Stimulated activated CD4-positive, alpha-beta T cell treated with anti-CD3 and anti-CD28 coated beads, TNF-alpha, amount 100 ng/mL, for 1 hour (primary cell): ENCODE data around the gene GSTA3.
"Not testable (repeated sequence)": the region's sequence is repeated elsewhere in the genome, so short reads cannot be mapped to it uniquely, and the experiment has no call there.

ENCODE experiments used
- DNase-seq, 3 donors: peaks; one replicate each; pipeline ENCODE4 v3.0.0-alpha.2; 2020; ENCODE audit warnings: low read depth in 3 of 3, low spot score in 1 of 3

Gene GSTA3

DNA sequence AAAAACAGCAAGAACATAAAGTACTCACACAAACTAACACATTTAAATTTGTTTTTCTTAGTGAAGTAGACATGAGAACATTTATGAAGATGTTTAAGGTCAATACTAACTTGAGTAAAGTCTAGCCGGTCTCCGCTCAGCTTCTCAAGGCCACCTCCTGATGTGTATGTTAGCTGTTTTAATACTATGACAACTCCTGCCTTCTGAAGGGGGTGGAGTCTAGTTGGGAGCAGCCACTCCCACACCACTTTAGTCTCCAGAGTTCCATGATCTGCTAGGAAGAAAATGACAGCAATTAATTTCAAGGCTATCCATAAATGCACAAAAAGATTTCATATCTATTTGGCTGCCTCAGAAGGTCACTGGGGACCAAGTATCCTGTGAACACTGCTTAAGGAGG is at the start of gene GSTA3:
TSS of gene GSTA3 (minus strand) at position 168 of the 400 bp plus-strand sequence. CDS start 3,864 bp downstream, outside the sequence.
- DNase-seq: no peak

DNA sequence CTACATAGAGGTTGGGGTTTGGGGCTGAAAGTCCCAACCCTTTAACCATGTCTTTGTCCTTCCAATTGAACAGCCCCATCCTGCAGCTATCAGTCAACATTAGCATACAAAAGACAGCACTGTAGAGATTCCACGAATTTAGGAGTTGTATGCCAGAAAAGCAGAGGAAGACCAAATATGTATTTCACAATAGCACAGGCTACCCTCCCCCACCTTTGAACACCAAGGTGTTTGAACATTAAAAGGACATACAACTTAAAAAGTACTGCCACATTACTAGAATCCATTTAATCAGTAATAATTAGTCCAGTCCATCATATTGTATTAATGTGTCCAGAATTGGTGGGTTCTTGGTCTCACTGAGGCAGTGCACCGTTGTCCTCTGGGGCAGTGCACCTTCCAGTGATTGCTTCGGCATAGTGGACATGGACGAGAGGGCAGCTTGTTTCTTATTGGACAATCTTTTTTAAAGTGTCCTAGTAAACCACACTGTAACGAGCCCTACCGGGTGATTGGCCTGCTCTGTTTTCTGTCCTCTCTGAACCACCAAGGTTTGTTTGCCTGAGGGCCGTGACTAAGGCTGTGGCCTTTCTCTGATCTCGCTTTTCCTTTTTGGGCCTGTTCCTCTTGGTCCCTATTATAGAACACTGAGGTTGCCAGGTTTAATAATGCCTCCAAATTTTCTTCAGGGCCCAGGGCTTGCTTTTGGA is 49.2 kb upstream of the GSTA3 start:
- no peak for DNase-seq

DNA sequence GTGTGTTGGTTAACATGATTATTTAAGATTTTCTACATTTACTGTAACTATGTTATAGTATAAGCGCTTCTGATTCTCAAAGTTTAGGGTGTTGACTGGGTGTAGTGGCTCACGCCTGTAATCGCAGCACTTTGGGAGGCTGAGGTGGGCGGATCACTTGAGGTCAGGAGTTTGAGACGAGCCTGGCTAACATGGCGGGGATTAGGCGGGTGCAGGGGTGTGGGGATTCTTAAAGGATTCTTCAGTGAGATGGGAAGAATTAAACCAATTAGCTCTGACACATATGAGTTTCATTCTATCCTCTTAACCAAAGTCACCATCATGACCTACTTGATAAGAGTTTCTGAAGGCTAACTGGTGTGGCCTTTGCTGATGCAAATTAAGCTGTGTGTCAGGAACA is 46.4 kb upstream of the GSTA3 start:
- DNase-seq: no peak

DNA sequence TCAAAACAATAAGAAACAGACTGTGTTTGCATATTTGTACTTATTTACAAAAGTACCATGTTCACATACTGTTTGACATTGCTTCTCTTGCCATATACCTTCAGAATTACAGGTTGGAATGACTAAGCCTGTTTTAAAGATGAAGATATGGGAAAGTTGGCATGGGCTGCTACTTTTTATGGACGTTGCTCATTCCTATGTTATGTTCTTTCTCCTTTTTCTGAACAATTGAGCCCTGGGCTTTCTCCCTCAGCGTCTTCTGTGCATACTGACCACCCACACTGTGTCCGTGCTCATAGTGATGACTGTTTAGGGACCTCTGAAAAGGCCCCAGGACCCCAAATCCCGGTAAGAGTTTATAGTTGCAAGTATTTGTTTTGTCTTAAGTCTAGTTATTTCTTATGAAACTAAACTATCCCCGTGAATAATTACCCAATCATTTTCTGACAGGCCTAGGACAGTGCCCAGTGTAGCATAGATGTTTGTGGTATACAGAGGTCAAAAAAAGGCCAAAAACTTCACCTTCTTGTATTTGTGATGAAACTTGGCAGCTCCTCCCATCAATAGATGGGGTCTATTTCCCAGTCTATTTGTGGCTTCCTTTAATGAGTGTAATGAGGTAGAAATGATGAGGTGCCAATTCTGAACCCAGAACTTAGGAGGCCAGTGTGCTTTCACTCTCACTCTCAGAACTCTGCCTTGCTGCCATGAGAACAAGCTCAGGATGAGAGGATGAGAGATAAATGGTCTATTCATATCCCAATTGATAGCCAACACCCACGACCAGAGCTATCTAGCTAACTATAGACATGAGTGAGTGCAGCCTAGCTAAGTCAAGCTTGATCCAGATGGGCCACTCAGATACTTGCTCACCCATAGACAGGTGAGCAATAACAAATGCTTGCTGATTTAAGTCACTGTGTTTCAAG is 44.7 kb upstream of the GSTA3 start:
- no peak for DNase-seq

DNA sequence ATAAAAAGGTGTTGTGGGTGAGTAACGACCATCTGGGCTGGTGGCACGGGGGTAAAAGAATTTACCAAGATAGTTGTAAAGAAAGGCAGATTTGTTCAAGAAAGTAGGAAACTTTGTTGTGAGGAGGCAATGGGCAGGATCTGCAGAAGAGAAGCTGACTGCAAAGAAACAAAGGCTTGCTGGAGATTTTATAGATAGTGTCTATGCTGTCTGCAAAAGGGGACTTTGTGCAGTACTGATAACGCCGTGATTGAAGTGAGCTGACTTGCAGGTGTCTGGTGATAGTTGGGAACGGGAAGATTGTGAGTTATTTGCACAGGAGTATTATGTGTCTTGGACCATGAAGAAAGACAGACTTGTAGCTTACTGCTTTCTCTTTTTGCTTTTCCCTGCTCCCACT is 36.8 kb upstream of the GSTA3 start:
- no peak for DNase-seq

DNA sequence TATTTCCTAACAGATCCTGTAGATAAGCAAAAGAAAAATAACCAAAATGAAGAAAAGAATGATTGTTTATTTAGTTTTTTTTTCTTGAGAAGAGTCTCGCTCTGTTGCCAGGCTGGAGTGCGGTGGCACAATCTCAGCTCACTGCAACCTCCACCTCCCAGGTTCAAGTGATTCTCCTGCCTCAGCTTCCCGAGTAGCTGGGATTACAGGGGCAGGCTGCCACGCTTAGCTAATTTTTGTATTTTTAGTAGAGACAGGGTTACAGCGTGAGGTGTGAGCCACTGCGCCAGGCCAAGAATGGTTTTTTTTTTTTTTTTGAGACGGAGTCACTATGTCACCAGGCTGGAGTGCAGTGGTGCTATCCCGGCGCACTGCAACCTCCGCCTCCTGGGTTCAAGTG is 33.3 kb upstream of the GSTA3 start:
- not testable (repeated sequence) for DNase-seq

DNA sequence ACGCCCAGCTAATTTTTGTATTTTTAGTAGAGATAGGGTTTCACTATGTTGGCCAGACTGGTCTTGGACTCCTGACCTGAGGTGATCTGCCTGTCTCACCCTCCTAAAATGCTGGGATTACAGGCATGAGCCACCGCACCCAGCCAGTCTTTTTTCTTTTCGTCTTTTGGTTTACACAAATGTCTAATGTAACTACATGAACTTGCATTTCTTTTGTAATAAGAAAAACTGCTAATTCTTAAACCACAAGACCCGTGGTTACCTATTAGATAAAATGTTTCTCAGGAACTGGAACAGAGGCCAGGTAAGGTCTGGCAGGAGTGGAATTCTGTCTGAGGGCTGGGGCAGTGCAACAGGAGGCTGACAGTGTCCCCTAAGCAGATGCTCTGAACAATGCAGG is 32.7 kb upstream of the GSTA3 start:
- DNase-seq: no peak

DNA sequence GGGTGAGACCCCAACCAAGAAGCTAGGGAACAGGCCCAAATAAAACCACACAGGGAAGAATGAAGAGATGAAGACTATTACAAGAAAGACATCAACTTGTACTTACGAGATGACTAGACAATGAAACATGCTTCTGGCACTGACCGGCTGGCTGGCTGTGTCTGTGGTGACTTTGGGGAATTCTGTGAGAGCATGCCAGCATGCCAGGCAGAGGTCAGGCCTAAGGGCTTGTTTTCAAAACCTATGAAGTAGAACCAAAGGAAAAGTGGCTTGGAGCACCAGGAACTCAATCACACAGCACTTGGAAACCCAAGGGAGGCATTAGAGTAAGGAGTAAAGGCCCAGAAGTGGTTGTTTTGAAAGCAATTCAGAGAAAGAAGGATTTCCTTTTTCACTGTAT is 28.4 kb upstream of the GSTA3 start:
- no peak for DNase-seq

DNA sequence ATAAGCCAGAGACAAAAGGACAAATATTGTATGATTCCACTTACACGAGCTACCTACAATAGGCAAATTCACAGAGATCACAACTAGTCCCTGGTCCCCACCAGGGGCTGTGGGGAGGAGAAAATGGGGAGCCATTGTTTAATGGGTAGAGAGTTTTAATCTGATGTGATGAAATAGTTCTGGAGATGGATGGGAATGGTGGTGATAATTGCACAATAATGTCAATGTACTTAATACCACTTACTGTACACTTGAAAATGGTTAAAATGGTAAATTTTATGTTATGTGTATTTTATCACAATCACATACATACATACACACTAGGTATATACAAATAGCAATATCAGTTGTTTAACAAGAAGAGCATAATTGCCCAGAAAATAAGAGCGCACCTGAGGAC is 24.3 kb upstream of the GSTA3 start:
- no peak for DNase-seq

DNA sequence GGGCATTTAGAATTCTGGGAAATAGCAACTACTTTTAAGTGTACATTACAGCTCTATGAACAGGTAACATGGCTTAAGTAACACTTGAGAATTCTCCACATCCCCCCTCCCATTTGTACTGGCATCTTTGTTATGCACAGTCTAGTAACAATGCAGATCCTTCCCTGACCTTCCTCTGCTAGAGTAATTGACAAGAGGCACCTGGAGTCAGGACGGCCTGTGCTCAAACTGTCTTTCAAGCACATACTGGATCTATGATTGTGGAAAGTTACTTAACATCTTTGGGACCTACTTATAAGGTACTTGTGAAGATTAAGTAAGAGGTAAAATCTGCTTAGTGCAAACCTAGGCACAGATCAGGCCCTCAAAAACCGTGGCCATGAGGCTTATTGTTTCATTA is 21.9 kb upstream of the GSTA3 start:
- DNase-seq: no peak

DNA sequence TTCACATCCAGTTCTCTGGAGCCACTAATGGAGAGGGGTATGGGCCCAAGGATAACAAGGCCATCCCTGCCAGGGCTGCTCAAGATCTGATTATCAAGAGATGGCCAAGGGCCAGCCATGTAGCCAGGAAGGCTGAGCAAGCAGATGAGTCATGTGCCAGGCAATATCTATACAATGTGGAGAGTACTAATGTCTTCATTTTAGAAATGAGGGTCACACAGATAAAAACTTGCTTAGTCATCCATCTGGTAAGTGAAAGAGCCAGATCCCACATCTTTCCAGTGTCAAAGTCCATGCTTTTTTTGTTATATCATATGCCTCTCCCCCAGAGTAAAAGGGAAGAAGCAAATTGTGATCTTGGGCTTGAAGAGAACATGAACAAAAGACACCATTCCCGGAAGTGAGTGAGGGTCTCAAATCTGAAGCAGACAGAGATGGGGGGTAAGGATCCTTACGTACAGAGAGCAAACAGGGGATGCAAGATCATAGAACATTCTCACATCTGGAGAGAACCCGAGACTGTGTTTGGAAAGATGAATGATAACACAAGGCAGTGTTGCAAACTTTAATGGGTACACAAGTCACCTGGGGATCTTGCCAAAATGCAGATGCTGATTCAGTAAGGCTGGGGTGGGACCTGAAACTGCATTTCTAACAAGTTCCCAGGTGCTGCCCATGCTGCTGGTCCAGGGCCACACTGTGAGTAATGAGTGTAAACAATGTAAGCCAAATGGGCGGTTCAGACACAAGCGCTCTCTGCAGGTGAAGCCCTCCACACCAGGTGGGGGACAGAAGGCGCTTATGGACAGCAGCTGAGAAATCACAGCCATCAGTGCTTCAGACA is 20.0 kb upstream of the GSTA3 start:
- DNase-seq: no peak

DNA sequence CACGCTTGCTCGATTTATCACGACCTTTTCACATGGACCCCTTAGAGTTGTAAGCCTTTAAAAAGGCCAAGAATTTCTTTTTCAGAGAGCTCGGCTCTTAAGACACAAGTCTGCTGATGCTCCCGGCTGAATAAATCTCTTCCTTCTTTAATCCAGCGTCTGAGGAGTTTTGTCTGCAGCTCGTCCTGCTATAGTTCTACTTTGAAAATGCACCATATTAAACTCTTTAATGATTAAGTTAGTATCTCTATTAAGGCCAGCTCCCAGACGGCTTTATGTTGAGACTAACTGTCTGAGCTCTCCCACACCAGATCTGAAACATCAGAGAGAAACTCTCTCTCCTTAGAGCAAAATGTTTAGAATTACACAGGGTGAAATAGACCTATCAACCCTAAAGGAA is 18.0 kb upstream of the GSTA3 start:
- DNase-seq: no peak

DNA sequence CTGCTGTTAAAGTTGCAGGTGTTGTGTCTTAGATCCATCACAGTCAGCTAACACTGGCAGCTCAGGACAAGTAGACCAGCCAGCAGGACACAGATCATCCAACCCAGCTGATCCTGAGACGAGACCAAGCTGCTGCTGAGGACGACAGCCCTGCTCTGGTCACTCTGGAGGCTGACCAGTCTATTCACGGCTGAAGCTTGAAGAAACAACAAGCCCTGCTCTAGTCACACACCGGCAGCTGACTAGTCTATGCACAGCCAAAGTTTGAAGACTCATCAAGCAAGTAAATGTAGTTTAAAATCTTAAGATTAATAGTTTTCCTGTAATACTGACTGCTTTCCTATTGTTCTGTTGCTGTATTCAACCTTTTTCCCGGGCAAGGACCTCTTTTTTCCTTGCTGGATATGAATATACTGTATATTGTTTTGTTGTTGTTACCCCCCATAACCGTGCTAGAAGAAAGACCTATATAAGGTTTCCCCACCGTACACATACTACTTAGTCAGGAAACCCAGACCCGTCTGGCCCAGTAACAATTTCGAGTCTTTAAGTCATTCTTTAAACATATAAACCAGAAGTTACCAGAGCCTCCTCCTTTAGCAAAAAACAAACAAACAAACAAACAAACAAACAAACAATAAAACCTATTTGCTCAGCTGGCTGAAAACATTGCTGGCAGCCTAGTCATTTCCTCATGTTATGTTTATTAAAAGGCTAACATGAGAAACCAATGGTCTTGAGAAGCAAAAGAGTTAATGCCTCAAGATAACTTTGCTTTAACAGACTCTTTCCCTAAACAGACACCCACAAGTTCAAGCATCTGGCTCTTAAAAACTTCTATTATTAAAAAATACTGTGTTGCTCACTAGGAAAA is 16.7 kb upstream of the GSTA3 start:
- DNase-seq: no peak

DNA sequence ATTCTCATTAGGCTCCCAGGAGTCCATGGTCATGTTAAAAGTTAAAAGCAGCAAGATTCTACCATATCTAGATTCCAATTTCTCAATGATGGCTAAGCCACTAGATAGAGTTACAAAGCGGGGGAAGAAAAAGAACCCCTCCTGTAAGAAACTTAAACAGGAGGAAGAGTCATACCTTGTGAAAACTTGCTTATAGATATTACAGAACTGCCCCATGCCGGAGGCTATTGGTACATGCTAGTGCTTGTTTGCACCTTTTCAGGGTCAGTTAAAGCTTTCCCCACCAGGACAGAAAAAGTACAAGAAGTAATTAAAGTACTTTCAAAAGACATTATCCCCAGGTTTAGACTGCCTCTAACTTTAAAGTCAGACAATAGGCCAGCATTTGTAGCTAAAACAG is 15.5 kb upstream of the GSTA3 start:
- no peak for DNase-seq

DNA sequence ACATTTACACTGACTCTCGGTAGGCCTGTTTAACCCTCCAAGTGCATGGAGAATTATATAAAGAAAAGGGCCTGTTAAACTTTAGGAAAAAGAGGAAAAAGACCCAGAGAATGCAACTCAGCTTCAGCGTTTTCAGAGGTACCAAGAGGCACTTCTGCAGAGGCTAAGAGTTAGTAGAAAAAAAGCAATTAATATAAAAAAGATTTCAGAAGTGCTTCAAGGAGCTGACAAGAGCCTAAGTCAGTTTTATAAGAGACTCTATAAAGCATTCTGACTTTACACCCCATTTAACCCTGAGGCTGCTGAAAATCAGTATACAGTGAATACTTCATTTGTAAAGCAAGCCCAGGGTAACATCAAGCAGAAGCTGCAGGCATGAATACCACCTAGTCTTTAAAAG is 14.2 kb upstream of the GSTA3 start:
- DNase-seq: not testable (repeated sequence)

DNA sequence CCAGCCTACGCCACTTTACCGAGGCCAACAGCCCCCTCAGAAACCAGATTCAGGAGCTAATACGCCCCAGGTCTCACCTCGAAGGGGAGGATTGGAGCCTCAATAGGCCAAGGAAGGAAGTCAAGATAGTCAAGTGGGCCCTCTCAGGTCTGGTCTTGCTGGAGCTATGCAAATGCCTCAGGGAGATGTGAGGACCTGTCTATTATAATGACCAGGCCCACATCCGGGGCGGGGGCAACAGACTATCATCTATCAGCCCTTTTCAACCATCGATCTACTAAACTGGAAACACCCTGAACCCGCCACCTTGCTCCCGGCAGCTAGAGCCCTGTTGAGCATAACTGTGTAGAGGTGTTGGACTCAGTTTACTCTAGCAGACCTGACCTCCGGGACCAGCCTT is 12.7 kb upstream of the GSTA3 start:
- no peak for DNase-seq

DNA sequence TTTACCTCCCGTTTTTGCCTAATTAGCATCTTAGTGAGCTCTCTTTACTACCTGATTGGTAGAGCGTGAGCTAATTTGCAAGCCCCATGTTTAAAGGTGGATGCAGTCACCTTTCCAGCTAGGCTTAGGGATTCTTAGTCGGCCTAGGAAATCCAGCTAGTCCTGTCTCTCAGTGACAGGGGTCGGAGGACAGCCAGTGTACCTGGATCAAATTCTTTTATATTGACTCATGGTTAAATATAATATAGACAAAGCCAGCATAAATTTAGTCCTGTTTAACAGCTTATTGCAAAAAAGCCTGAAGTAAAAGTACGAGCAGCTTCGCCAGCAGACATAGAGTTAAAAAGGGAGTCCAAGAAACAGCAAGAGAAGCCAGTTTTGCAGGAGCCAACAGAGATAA is 12.2 kb upstream of the GSTA3 start:
- DNase-seq: no peak

DNA sequence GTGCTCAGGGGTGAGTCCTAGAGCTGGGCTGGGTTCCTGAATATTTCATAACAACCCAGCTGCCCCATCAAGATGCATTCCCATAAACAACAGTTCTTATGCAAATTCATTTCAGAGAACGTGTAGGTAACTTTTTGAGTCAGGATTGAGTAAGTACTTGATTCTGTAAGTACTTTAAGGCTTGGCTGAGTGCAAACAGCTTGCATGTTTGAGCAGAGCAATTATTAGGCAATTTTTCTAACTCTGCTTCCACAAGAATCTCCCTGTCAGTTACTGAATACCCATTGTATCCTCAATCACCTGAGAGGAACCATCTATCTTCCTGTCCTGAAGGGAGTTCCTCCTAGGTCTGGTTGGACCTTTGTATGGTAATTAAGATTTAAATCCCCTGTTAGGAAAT is 10.0 kb upstream of the GSTA3 start:
- DNase-seq: not testable (repeated sequence)

DNA sequence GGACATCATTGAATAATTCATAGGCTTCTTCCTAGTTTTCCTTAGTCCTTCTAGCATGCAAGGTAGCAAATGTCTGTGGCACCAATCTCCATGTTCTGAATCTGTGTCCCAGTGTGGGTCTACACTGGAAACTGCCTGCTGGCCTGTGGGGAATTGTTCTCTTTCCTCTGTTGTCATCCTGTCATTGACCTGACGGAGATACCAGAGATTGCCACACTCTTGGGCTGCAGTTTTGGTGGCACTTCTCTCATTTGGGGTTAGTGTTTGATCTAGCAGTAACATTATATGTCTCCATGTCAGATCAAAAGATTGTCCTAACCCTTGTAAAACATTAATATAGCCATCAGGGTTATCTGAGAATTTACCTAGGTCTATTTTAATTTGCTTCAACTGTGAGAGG is 9.3 kb upstream of the GSTA3 start:
- not testable (repeated sequence) for DNase-seq

DNA sequence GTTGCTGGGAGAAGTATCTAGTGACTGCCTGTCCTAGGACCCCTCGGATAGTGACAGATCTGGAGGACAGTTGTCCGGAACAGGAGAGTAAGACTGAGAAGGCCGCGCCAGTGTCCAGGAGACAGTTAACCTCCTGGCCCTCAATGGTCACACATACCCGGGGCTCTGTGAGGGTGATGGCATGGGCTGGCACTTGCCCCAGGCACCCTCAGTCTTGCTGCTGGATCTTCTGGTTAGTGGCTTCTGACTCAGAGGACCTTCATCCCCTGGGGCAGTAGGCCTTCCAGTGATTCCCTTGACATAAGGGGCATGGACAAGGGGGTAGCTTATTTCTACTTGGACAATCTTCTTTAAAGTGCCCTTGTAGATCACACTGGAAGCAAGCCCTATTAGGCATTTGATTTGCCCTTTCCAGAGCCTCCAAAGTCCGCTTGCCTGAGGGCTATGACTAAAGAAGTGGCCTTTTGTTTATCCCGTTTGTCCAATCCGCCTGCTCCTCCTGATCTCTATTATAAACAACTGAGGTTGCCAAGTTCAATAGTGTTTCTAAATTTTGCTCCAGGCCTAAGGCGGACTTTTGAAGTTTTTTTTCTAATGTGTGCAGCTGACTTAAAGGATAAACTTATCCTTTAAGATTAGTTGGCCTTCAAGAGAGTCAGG is 8.7 kb upstream of the GSTA3 start:
- not testable (repeated sequence) for DNase-seq
